GM18502 (cell line): ENCODE data around the gene FEM1C.

Experiments used
- ATAC-seq: cut with Tn5 transposase; IDR thresholded peaks from one replicate; pipeline ENCODE4 v1.9.1; 2021; ENCODE audit warnings: mild to moderate bottlenecking; ENCODE audit not compliant: unreplicated experiment, poor library complexity

Gene FEM1C

DNA sequence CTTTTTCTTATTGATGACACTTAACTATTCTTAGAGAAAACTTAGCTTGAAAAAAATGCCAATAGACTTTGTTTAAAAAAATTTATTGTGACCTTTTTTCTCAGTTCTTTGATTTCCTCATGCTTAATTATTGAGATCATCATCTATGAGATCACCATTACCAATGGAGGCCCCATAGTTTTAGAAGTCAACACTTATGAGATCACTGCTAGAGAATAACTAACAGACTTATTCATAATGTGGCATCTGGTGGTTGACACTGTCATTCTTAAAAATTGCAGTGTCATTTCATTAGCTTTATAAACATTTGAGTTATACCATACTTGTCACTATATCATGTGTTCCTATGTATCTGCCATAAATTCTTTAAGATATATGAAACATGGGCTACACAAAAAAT lies 14.9 kb upstream of the FEM1C start:
- no peak for ATAC-seq

DNA sequence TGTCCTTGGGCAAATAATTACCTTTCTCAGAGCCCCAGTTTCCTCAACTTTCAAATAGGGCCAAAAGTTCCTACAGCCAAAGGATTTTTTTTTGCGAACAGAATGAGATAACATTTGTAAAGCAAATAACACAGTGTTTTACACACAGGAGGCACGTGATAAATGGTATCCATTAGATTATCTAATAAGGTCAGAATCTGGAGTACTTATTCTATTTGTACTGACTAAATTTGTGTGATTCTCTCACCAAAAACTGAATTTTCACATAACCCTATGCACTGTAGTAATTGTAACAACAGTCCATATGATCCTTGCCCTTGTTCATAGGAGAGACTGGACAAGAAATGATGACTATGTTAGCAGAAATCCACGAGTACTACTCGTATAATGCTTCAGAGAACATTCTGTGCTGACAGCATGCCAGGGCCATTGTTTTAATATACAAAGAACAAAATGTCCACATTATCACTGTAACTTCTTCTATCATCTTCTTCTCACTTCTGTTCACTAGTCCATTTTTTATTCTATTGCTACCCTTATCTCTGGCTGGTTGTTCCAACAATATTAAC lies 13.9 kb upstream of the FEM1C start:
- ATAC-seq: no peak

DNA sequence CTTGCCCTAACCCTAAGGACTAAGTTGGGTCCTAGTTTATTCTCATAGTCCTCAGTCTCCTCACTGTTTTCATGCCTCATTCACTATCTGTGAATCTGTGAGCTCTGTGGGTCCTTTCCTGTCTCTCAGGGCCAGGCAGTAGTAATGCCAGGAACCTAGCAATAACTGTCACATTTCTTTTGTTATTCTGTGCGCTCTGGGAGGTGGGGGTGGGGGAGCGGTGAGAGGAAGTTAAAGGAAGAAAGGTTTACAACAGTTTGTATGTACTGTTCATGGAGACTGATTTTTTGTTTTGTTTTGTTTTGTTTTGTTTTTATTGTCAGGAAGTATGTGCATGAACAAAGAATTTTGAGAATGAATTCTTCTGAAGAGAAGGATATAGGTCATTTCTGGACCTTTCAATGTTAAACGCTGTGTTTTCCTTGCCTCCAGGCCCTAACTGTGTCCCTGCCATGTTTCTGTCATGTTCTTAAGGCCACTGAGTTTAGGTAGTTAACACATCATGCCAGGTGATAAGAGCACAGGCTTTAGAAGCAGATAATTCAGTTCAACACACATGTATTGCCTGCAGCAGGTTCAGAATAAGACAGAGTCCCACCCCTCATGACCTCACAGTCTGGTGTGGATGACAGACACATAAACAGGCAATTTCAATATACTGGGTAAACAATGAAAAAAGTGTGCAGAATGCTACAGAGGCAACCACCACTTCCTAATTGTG lies 13.3 kb upstream of the FEM1C start:
- no peak for ATAC-seq

DNA sequence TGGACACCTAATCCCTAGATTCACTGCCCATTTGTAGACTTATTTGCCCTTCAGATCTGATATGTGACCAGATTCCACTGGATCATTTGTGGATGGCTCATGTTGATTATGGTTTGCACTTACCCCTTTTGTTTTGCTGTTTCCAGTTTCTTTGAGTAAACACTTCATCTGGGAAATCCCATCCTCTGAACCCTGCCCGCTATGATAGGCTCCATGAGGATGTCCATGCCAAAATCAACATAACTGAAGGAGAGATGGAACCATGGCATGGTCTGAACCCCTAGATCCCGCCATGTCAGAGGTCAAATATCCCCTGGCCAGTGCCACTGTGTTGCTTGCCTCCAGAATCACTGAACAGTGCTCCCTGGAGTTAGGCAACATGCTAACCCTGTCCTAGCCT lies 11.7 kb upstream of the FEM1C start:
- no peak for ATAC-seq

DNA sequence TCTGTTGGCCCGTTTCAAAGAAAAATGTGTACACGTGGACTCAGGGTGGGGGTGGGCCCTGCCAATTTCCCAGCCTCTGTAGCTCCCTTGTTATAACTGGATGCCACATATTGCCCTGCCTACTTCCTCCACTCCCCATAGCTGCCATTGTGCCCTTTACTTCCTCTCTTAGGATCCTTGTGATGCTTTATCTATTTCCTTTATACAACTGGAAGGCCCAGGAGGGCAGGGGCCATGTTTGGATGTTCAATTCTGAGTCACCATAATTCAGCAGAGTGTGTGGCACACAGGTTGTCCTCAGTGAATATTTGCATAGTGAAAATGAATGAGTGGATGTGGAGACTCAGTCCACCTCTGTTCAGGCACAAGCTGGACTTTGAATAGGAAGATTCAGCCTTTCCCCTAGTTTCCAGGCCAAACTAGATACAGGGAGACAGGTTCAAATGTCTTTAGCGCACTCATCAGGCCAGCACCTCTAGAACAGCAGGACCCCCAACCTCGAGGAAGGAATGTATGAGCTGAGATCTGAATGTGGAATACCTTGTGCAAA lies 10.6 kb upstream of the FEM1C start:
- no peak for ATAC-seq

DNA sequence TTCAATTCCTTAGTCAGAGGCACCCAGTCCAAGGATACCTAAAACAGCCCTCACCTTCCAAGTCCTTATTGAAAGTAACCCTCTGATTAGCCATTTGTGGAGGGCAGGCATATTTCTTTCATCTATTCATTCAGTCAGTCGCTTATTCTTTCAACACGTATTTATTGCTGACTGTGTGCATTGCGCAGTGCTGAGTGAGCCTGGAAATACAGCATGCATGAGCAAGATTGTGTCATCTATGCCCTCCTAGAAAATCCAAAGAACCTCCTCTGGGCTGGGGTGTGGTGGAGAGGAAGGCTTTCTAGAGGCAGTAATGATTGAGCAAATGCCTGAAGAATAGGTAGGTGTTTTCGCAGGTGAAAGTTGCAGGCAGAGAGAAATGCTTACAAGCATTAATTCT lies 8.5 kb upstream of the FEM1C start:
- no peak for ATAC-seq

DNA sequence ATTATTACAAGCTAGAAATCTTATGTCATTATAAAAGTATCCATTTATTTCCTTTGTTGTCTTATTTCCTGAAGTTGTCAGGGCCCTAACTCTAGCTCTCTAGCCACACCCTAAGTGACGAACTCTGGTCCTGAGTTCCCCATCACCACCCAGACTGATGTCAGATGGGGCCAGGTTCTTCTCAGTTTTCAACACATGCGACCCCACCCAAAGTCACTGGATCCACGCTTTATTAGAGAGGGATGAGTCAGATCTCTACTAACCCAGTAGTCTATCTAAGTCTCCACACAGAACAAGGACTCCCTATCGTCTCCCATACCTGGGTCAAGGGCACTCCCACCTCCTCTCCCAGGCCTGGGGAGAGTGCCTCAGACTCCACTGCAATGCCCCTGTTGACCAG lies 6.8 kb upstream of the FEM1C start:
- no peak for ATAC-seq

DNA sequence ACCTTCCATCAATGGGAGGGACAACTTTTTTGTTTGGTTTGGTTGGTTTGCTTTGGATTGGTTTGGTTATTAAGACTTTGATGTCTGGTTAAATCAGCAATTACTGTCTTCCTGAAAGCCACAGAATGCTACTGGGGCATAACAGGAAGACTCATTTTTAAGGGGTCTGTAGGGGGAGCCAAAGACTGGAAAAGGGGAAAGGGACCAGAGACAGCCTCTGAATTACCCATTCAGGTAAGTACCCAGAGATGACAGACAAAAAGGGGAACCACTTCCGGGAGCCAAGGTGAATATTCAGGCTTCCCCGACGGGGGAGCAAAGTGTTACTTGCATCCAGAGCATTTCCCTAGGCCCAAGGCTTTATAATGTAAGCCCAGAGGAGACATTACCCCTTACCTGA lies 4.6 kb upstream of the FEM1C start:
- no peak for ATAC-seq

DNA sequence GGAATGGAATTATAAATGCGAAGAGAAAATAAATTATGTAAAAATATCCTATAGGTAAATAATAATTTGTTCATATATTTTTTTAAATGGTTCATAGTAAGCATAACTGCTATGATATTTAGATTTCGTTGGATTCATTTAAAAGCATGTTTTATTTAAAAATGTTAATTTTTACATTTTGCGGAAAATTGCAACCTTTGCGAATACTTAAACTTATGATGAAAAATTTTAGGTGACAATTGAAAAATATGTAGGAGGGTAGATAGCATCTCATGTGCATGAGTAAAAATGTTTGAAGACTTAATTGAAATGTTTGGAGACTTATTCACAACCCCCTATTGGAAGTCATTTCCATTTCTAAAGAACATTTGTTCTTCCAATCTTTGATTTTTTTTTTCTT lies 4.1 kb upstream of the FEM1C start:
- ATAC-seq: no peak

DNA sequence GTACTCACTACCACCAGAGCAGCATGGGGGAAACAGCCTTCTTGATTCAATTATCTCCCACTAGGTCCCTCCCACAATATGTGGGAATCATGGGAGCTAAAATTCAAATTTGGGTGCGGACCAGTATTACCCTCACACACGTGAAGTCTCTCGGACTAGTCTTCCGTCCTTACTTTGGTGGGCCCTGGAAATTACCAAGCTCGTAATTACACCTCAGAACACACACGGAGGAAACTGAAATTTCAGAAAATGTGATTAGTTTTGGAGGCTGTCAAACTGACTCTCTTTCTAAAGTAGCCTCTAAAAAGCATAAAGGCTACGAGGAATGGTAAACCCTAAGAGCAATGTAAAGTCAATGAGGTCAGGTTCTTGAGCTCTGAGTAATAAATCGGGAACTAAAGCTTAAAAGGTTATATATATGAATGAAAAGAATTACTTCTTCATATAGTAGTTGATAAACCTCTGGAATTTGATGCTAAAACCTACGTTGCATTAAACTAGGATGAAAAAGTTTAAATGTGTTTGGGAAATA lies 842 bp upstream of the FEM1C start:
- no peak for ATAC-seq

DNA sequence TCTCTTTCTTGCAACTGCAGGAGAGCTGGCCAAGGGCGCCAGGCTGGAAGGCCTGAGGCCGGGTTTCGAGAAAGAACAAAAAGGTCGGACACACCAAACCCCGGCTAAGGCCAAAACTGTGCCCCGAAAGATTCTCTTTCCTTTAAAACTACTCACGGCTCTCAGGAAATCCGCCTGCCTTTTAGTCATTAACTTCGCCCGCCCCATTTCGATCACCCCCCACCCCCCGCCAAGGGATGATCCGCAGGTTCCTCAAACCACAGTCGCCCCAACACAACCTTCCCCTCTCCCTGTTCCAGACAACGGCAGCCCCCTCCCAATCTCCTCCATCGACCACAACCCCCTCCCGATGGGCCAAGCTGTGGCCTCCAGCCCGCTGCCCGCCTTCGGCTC lies 536 bp downstream of the FEM1C start:
- peak; percentile 13 for ATAC-seq

DNA sequence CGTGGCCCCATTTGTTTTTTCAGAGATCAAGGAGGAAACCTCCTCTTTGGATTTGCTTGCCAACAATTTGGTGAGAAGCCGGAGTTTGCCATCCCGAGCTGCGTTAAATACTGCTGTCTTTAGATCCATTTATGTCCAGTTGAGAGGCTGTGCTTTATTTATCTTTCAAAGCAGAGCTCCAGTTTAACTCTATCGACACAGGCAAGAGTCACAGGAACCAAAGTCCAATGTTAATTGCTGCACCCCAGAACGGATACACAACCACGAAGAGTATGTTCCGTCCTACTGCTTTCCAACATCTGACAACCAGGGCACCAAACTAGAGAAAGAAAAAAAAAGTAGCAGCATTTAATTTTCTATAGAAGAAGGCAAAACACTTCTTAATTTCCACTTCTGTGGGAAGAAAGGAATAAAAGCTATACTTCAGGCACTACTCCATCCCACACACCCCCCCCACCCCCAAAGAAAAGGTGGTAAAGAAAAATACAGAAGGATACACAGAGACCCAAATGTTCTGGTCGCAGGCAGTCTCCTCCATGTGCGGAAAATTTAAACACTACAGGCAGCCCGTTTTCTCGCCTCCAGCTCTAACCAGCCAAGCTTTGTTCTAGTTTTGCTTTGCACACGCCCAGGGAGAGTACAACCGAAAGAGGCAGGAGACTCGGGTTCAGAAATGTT lies 1.1 kb downstream of the FEM1C start:
- peak; percentile 36 for ATAC-seq

DNA sequence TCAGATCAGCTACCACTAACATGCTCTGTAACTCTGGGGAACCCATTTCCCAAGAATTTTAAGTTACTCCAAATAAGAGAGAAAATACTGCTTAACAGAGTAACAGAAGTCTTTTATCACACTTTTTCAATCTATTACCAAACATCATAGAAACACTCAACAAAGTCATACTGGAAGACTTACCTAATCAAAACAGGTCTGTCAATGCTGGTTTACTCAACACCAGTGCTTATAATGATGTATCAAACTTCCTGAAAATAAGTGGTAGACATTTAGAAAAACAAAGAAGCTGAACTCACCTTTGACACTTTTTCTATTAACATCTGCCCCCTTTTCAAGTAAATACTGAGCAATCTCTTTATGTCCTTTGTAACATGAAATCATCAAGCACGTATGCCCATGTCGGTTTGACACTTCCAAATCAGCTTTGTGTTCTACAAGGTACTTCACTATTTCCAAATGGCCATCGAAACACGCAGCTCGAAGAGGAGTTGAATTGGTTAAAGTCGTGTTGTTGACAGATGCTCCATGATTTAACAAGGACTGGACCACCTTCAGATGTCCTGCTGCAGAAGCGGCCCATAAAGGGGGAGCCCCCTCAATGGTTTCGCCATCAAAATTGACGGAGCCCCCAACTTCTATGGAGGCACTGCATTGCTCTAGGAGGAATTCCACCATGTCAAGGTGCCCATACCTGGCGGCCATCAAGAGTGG lies 1.8 kb downstream of the FEM1C start:
- ATAC-seq: no peak

DNA sequence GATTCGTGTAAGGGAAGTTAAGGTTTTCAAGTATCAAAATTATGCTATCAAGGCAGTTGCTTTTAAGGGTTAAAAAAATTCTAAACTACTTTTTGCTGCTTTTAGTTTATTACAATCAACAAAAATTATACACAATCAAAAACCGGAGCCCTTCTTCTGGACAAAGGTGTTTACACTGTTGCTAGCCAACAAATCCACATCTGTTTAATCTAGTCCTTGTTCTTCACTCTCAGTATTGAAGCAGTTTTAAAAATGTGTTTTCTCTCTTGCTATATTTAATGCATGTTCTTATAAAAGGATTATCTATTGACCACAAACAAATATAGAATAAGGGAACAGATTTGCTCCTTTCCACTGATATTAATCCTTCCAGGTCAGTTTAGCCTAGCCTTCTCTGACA lies 2.5 kb downstream of the FEM1C start:
- no peak for ATAC-seq

DNA sequence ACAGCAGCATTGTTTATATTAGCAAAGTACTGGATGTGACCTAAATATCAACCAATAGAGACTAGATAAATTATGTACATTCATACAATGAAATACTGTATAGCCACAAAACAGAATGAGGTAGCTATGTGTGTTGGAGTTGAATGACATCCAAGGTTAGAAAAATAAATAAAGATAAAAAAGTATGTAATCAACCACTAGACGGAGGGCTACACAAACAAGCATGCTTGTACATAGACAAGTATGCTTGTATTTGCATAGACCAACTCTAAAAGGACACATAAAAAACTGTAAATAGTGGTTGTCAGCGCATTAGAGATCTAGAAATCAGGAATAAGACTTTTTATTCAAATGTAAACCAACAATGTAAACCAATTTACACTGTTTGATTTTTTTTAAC lies 3.0 kb downstream of the FEM1C start:
- ATAC-seq: no peak

DNA sequence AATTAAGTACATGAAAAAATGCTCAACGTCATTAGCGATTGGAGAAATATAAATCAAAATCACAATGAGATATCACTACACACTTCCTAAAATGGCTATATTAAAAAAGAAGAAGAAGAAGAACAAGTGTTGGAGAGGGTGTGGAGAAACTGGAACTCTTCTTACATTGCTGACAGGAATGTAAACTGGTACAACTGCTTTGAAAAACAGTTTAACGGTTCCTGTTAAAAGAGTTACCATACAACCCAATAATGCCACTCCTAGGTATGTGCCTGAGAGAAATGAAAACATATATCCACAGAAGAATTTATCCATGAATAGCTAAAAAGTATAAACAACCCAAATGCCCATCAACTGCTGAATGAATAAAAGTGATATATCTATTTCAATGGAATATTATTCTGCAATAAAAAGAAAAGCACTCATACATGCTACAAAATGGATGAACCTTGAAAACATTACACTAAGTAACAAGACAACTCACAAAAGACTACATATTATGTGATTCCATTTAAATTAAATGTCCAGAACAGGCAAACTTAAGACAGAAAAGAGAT lies 9.0 kb downstream of the FEM1C start:
- ATAC-seq: no peak

DNA sequence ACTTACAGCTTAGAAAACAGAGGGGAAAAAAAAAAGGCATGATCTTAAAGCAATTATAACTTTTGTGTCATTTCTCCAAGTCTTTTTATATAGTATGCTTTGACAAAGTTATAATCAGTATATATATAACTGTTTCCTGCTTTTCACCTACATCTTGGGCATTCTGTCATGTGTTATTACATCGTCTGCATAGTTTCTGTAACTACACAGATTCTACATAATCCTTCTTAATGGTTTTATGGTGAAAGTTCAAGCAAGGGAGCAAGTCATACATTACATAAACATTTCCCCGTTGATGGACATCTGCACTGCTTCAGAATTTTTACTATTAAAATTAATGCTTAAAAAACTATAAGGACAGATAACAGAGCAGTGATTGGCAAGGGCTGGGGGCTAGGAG lies 12.1 kb downstream of the FEM1C start:
- no peak for ATAC-seq

DNA sequence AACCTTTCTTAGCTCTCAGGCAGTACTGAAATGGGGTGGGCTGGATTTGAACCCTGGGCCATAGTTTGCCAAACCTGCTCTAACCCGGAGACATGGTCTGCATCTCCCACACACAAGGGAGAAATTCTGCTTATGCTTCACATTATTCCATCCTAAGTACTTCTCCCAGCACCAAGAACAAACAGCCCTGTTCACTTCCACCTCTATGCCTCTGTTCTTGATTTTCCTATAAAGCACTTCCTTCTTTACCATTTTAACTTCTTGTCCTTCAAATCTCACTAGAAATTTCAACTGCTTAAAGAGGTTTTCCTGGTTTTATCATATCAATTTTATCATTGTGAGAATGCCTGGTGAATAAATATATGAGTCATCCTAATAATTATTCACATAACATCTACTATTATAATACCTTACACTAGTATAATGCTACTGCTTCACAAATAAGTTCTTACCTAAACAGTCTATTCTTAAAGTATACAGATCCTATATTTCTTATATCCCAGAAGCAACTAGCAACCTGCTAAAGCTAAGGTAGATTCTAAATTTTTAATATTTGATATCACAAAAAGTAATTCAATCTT lies 12.7 kb downstream of the FEM1C start:
- no peak for ATAC-seq

DNA sequence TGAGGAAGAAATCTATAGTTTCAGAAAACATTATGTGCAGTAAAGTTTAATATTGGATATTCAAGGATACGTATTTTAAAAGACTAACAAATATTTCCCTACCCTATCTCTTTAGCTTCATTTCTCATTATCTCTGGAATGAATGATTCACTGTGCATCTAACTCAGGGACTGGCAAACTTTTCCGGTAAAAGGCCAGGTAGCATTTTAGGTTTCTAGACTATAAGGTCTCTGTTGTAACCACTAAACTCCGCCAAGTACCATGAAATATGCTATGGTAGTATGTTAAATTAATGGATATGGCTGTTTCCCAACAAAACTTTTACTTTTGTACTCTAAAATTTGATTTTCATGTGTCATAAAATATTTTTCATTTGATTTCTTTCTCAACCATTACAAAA lies 13.2 kb downstream of the FEM1C start:
- no peak for ATAC-seq

DNA sequence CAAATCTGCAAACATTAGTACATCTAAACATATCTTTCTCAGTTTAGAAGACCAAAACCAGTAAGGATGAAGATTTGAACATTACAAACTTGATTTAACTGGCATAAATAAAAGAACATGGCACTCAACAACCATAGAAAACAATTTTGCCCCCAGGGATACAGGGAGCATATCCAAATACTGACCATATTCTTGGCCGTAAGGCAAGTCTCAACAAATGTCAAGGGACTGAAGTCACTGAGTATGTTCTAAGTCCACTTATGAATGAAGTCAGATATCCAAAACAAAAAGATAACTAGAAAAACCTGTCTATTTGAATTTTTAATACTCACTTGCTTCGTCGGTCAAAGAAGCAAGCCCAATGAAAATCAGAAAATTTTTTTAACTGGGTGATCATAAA lies 14.1 kb downstream of the FEM1C start:
- ATAC-seq: no peak
